Fibroblast of skin of left biceps (primary cell): Measurements from ENCODE around the gene CDC45.
"Not testable (repeated sequence)": the region's sequence is repeated elsewhere in the genome, so short reads cannot be mapped to it uniquely, and the experiment has no call there.

ENCODE experiments used
- DNase-seq, 2 experiments: peaks; one replicate each; pipeline ENCODE4 v3.0.0-alpha.2; 2013; ENCODE audit warnings: low read depth in 2 of 2

The CDC45 gene

DNA sequence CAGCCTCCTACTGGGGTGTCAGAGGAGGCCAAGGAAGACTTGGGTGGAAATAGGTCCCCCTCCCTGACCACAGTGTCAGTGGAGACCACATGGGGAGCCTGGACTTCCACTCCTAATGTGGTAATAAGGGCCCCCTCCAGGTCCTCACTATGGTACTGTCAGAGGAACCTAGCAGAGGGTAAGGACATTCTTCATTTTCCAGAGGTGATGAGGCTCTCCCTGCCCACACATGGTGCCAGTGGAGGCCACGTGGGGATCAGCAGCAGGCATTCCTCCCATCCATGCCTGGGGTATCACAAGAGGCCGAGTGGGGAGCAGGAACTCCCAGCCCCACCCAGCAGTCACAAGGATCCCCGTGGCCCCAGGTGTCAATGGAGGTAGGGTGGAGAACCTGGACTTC lies 51.0 kb downstream of the CDC45 start:
- DNase-seq: no peak

DNA sequence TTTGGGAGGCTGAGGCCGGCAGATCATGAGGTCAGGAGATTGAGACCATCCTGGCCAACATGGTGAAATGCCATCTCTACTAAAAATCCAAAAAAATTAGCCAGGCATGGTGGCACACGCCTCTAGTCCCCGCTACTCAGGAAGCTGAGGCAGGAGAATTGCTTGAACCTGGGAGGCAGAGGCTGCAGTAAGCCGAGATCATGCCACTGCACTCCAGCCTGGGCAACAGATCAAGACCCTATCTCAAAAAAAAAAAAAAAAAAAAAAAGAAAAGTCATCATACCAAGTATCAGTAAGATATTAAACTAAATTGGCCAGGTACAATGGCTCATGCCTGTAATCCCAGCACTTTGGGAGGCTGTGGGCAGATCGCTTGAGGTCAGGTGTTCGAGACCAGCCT lies 51.6 kb downstream of the CDC45 start:
- DNase-seq: not testable (repeated sequence)

DNA sequence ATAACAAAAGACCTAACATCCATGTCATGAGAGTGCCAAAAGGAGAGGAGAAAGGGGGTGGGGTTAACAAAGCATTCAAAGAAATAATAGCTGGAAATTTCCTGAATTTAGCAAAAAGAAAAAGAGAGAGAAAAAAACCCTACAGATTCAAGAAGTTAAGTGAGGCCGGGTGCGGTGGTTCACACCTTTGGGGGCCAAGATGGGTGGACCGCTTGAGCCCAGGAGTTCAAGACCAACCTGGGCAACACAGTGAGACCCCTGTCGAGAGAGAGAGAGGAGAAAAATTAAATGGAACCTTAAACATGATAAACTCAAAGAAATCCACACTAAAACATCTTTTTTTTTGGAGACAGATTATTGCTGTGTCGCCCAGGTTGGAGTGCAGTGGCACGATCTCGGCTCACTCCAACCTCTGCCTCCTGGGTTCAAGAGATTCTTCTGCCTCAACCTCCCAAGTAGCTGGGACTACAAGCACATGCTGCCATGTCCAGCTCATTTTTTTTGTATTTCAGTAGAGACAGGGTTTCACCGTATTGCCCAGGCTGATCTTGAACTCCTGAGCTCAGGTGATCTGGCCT lies 53.4 kb downstream of the CDC45 start:
- no peak for DNase-seq

DNA sequence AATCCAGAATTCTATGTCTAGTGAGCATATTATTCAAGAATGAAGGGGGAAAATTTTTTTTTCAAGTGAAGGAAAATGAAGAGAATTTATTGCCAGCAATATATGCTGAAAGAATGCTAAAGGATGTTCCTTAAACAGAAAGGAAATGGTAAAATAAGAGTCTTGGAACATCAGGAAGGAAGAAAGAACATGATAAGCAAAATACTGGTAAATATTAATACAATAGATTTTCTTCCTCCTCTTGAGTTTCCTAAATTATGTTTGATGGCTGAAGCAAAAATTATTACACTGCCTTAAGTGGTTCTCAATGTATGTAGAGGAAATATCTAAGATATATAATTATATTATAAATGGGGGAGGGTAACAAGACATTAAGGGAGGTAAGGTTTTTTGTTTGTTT lies 54.1 kb downstream of the CDC45 start:
- DNase-seq: no peak

DNA sequence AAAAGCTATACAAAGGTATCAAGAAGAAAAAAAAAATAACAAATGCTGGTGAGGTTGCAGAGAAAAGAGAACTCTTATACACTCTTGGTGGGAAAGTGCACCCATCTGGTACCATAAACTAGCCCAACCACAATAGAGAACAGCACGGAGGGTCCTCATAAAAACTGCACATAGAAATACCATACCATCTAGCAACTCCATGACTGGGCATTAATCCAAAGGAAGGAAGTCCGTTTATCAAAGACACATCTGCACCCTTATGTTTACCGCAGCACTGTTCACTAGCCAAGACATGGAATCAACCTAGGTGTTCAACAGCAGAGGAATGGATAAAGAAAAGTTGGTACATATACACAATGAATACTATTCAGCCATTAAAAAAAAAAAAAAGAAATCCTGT lies 55.3 kb downstream of the CDC45 start:
- no peak for DNase-seq

DNA sequence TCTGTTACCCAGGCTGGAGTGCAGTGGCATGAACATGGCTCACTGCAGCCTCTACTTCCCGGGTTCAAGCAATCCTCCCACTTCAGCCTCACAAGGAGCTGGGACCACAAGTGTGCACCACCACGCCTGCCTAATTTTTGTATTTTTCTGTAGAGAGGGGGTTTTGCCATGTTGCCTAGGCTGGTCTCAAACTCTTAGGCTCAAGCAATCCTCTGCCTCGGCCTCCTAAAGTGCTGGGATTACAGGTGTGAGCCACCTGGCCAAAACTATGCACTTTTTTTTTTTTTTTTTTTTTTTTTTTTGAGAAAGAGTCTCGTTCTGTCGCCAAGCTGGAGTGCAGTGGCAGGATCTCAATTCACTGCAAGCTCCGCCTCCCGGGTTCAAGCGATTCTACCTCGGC lies 56.8 kb downstream of the CDC45 start:
- DNase-seq: no peak

DNA sequence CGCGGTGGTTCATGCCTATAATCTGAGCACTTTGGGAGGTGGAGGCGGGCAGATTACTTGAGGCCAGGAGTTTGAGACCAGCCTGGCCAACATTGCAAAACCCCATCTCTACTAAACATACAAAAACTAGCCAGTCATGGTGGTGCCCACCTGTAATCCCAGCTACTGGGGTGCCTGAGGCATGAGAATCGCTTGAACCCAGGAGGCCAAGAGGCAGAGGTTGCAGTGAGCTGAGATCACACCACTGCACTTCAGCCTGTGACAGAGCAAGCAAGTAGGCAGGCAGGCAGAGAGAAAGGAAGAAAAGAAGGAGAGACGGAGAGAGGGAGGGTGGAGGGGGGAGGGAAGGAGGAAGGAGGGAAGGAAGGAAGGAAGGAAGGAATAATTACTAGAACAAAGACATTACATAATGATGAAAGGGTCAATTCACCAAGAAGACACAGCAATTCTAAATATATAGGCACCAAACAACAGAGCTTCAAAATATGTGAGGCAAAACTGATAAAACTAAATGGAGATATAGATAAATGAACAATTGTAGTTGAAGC lies 58.3 kb downstream of the CDC45 start:
- no peak for DNase-seq

DNA sequence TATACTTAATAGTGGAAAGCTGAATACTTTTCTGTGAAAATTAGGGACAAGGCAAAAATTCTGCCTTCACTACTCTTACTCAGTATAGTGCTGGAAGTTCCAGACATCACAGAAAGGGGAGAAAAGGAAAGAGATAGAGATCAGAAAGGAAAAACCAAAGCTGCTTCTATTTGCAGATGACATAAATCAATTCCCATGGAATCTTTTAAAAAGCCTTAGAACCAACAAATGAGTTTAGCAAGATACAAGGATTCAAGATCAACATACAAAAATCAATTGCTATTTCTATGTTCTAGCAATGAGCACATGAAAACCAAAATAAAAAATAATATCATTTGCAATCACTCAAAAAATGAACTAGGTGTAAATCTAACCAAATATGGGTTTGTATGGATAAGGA lies 60.7 kb downstream of the CDC45 start:
- no peak for DNase-seq

DNA sequence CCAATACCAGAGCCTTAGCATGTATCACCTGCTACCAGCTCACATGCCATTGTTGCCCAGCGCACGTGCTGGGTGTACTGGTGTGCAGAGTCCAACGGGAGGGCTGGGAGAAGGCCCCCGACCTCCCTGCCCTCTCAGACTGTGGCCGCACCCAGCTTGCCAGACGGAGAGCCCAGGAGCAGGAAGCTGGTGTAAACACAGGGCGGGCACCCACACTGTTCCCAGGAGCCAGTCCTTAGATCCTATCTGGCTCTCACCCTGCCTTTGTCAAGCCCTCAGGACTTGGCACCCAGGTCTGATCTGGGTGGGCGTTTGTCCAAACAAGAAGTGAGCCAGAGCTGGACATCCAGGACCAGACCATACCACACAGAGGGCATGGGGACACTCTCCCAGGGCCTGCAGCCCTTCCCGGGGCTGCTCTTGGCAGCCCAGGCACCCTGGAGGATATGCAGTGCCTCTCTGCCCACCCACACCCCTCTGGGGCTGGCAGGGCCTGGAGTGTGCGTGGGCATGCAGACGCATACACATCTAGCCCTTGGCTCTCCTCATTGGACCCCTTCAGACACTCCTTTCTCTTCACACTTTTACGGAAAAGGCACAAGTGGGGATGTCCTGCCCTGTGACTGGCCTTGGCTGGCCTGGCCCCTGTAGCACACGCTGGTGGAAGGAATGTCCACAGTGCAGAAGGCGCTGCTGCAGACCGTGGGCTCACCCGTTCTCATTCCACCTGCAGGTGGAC lies 64.4 kb downstream of the CDC45 start:
- DNase-seq: no peak

DNA sequence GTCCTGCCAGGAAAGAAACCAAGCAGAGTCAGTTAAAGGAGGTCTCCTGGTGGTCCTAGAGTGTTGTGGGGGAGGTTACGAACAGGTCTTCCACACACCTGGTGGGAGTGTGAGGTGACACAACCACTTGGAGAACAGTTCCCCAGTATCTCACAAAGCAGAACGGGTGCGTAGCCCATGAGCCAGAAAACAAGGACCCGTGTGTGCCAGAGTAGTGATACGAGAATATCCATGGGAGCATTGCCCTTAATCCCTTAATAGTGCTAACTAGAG lies 66.2 kb downstream of the CDC45 start:
- no peak for DNase-seq

DNA sequence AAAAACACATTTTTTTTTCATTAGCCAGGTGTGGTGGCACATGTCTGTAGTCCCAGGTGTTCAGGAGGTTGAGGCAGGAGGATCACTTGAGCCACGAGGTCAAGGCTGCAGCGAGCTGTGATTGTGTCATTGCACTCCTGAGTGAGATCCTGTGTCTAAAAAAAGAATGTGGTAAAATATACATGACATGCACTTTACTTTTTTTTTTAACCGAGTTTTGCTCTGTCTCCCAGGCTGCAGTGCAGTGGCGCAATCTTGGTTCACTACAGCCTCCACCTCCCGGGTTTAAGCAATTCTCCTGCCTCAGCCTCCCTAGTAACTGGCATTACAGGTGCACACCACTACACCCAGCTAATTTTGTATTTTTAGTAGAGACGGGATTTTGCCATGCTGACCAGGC lies 67.0 kb downstream of the CDC45 start:
- DNase-seq: no peak

DNA sequence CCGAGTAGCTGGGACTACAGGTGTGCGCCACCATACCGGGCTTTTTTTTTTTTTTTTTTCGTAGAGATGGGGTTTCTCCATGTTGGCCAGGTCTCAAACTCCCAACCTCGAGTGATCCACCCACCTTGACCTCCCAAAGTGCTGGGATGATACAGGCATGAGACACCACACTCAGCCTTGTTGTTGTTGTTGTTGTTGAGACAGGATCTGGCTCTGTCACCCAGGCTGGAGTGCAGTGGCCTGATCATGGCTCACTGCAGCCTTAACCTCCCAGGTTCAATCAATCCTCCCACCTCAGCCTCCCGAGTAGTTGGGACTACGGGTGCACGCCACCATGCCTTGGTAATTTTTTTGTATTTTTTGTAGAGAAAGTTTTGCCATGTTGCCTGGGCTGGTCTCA lies 67.9 kb downstream of the CDC45 start:
- no peak for DNase-seq

DNA sequence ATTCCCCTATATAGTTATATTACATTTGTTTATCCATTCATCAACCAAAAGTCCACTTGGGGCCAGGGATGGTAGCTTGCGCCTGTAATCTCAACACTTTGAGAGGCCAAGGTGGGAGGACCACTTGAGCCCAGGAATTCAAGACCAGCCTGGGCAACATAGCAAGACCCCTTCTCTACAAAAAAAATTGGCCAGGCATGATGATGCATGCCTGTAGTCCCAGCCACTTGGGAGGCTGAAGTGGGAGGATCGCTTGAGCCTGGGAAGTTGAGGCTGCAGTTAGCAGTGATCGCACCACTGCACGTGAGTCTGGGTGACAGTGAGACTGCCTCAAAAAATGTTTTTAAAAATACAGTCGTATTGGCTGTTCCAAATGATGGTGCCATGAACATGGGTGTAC lies 68.7 kb downstream of the CDC45 start:
- DNase-seq: not testable (repeated sequence)

DNA sequence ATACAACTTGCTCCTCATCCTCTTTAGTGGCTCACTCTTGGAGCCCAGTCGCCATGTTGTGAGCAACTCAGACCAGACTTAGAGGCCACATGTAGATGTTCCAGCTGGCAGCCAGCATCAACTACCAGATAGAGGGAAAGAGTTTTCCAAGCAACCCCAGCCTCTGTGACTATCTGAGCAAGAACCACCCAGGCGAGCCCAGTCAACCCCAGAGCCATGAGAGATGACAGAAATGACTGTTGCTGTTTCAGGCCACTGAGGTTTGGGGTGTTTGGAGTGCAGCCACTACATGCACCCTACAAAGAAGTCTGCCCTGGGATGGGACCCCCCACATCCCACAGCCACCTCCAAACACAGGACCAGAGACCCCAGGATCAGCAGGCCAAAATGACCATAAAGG lies 69.2 kb downstream of the CDC45 start:
- DNase-seq: no peak

DNA sequence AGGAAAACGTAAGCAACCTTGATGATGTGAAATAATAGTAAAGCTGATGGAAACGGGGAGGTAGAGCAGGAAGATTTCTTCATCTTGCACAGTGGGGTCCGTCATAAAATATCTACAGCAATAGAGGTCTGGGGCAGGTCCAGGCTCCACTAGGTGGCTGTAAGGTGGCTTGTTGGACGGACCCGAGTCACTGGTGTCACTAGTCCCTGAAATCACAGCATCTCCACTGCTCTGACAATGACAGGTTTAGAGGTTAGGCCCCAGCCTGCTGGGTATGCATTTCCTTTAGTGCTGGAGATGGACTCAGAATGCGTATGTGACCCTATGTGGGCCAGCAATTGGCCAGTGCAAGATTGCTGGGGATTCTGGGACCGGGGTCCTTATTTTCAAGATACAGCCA lies 69.7 kb downstream of the CDC45 start:
- no peak for DNase-seq

DNA sequence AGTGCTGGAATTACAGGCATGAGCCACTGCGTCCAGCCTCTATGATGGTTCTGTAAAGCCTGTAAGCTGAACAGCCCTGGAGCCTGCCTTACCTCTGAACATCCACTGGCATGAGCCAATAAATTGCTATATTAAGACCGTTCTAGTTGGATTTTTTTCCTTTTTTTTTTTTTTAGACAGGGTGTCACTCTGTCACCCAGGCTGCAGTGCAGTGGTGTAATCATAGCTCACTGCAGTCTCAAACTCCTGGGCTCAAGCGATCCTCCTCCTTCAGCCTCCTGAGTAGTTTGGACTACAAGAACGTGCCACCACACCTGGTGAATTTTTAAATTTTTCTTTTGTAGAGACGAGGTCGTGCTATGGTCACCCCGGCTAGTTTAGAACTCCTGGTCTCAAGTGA lies 70.7 kb downstream of the CDC45 start:
- no peak for DNase-seq

DNA sequence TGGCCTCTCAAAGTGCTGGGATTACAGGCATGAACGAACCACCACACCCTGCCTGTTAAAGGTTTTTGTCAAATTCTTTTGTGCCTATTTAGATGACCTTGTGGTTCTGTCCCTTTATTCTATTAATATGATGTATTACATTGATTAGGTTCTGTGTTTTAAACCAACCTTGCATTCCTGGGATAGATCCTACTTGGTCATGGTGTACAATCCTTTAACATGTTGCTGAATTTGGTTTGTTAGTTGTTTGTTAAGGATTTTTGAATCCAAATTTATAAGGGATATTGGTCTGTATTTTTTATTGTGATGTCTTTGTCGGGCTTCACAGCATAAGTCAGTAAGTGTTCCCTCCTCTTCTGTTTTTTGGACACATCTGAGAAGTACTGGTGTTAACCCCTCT lies 73.5 kb downstream of the CDC45 start:
- DNase-seq: no peak

DNA sequence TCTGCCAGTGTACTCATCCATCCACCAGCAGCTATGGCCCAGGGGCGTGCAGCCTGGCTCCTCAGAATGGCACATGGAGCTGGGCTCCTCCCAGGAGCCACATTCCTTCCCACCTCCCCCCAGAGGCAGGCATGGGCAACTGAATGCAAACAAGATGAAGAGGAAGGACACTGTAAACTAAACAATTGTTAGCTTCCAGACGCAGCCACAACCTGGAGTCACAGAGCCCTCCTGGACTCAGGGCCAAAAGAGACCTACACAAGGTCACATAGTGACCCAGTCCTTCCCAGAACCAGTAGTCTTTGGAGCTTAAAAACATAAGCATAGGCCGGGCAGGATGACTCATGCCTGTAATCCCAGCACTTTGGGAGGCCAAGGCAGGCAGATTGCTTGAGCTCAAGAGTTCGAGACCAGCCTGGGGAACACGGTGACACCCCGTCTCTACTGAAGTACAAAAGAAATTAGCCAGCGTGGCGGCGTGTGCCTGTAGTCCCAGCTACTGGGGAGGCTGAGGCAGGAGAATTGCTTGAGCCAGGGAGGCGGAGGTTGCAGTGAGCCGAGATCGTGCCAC lies 75.2 kb downstream of the CDC45 start:
- no peak for DNase-seq

DNA sequence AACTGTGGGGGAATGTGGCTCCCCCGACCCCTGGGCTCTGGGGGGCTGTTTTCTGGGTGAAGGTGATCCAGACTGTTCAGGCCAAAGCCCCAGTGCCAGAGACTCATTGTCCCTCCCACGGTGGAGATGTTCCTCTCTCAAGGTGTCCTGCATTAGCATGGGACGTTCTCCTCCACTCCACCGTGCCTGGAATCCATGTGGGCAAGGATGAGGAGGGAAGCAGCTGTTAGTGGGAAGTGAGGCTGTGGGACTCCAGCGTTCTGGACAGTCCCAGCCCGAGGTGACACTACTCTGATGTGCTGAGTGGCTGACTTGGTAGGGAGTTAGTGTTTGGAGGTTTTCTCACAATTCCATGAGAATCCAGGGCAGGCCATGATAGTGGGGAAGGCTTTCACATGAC lies 75.9 kb downstream of the CDC45 start:
- DNase-seq: no peak

DNA sequence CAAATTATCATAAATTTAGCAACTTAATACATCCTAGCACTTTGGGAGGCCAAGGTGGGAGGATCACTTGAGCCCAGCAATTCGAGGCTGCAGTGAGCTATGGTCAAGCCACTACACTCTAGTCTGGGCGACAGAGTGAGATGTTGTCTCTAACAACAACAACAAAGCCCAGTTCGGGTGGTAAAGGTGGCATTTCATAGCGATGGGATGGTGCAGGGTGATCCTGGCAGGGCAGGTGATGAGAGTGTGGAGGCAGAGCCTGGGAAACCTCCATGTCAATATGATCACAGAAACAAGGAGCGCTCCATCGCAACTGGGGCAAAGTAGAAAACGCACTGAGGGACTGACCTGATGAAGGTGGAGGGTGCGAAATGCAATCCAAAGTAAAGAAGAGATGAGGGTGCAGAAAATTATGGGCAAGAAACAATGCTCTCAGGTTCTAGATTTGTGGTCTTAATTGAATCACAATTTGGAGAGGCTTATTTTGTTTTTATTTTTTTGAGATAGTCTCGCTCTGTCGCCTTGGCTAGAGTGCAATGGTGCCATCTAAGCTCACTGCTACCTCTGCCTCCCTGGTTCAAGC lies 77.3 kb downstream of the CDC45 start:
- DNase-seq: no peak

DNA sequence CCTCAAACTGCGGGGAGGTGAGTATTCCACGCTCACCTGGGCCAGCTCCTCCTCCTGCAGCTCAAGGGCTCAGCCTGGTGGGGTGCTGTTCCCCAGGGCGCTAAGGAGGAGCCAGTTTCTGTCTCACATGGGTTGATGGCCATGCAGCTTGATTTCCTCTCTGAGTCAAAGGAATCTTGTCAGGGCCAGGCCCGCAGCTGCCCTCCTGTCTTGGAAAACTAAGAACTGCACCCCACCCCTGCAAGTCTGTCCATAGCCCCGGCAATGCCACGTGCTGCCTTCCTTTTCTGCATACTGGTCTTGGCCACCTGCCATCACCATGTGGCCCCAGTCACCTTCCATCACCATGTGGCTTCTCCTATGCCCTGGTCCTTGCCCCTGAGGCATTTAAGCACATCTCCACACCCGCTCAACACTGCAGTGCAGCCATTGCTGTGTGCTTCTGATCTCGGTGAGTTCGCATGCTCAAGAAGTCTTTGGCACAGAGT lies 79.6 kb downstream of the CDC45 start:
- no peak for DNase-seq

DNA sequence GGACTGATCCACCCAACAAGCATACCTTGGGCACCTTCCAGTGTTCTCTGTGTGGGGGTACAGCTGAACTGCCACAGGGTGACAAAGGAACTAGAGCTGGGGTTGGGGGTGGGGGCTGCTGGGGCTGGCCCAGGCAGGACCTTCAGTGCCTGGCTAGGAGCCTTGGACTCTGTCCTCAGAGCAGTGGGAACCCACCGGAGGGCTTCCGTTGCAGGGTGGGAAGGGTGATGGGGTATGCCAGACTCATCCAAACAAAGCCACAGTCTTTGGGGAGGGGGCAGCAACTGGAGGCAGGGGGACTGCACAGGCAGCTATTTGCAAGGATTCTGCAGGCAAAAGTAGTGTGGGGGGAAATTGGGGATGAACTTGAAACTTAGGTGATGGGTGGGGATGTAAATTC lies 80.2 kb downstream of the CDC45 start:
- DNase-seq: no peak
